Neural cell (in vitro differentiated cells): Measurements from ENCODE around the gene ZNF473.

Experiments
- EP300 ChIP-seq: fragments of 450-650 bp; conservative IDR thresholded peaks from 2 replicates; pipeline ENCODE4 v1.6.1; 2014; ENCODE audit warnings: antibody characterized with exemption, mild to moderate bottlenecking, moderate library complexity; ENCODE audit not compliant: poor library complexity, severe bottlenecking
- EZH2 ChIP-seq: fragments of 200-600, 300-800 bp; shearing (Covaris generic), sonication (generic); IDR thresholded peaks from 2 replicates; pipeline ENCODE4 v1.6.1; 2014; ENCODE audit warnings: antibody characterized with exemption, low read length, borderline replicate concordance, mild to moderate bottlenecking; ENCODE audit not compliant: insufficient read depth, poor library complexity, severe bottlenecking
- POLR2AphosphoS5 ChIP-seq: IDR thresholded peaks from 2 replicates; pipeline ENCODE4 v1.6.1; 2012
- TAF1 ChIP-seq: IDR thresholded peaks from 2 replicates; pipeline ENCODE4 v1.6.1; 2012; ENCODE audit warnings: low read depth
- TF ChIP-seq, protein P1 (sequence below): fragments of 450-650 bp; IDR thresholded peaks from 2 replicates; pipeline ENCODE4 v1.5.1; 2014; ENCODE audit warnings: antibody characterized with exemption, mild to moderate bottlenecking, moderate library complexity; ENCODE audit not compliant: poor library complexity, severe bottlenecking
- TF ChIP-seq, protein P2 (sequence below): IDR thresholded peaks from 2 replicates; pipeline ENCODE4 v1.6.1; 2012; ENCODE audit warnings: borderline replicate concordance

DNA sequence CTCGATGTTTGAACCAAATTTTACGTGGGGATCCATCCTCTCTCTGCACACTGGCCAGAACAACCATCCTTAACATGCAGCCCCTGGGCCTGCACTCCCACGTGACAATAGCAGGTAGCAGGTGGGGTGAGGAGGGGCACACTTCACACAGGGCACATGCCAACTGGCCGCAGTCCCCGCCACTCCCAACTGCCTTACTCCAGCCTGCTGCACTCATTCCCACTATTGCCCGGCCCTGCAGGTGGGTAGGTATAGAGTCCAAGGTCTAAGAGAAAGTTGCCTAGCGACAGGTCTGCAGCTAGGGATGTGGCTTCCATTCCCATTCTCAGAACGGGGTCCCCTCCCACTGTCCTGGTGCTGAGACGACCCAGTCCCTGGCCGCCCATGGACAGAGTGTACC lies 18.6 kb upstream of the ZNF473 start:
- TF ChIP-seq, protein P1, sequence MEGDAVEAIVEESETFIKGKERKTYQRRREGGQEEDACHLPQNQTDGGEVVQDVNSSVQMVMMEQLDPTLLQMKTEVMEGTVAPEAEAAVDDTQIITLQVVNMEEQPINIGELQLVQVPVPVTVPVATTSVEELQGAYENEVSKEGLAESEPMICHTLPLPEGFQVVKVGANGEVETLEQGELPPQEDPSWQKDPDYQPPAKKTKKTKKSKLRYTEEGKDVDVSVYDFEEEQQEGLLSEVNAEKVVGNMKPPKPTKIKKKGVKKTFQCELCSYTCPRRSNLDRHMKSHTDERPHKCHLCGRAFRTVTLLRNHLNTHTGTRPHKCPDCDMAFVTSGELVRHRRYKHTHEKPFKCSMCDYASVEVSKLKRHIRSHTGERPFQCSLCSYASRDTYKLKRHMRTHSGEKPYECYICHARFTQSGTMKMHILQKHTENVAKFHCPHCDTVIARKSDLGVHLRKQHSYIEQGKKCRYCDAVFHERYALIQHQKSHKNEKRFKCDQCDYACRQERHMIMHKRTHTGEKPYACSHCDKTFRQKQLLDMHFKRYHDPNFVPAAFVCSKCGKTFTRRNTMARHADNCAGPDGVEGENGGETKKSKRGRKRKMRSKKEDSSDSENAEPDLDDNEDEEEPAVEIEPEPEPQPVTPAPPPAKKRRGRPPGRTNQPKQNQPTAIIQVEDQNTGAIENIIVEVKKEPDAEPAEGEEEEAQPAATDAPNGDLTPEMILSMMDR, result no peak
- no peak for TF ChIP-seq POLR2AphosphoS5
- TF ChIP-seq, protein P2, sequence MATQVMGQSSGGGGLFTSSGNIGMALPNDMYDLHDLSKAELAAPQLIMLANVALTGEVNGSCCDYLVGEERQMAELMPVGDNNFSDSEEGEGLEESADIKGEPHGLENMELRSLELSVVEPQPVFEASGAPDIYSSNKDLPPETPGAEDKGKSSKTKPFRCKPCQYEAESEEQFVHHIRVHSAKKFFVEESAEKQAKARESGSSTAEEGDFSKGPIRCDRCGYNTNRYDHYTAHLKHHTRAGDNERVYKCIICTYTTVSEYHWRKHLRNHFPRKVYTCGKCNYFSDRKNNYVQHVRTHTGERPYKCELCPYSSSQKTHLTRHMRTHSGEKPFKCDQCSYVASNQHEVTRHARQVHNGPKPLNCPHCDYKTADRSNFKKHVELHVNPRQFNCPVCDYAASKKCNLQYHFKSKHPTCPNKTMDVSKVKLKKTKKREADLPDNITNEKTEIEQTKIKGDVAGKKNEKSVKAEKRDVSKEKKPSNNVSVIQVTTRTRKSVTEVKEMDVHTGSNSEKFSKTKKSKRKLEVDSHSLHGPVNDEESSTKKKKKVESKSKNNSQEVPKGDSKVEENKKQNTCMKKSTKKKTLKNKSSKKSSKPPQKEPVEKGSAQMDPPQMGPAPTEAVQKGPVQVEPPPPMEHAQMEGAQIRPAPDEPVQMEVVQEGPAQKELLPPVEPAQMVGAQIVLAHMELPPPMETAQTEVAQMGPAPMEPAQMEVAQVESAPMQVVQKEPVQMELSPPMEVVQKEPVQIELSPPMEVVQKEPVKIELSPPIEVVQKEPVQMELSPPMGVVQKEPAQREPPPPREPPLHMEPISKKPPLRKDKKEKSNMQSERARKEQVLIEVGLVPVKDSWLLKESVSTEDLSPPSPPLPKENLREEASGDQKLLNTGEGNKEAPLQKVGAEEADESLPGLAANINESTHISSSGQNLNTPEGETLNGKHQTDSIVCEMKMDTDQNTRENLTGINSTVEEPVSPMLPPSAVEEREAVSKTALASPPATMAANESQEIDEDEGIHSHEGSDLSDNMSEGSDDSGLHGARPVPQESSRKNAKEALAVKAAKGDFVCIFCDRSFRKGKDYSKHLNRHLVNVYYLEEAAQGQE, result no peak
- no peak for TF ChIP-seq EZH2
- TF ChIP-seq EP300, result no peak
- no peak for TF ChIP-seq TAF1
